H9 (cell line): ENCODE results near the gene ATP8A2. TPM values are rescaled to one million over a fixed set of nuclear protein-coding genes. Genes with fewer than 3 reads are reported as not detected.

ENCODE experiments used
- DNase-seq: peaks from one replicate; pipeline ENCODE4 v3.0.0-alpha.2; 2017
- H2AFZ ChIP-seq: one replicate; pipeline ENCODE4 v1.6.1; 2013; ENCODE audit warnings: mild to moderate bottlenecking, low read length, control low read depth, moderate library complexity
- H2AK5ac ChIP-seq: 2 replicates; pipeline ENCODE4 v1.6.1; 2013; ENCODE audit warnings: low read length, control low read depth, mixed read lengths; ENCODE audit not compliant: insufficient read length
- H2BK120ac ChIP-seq: one replicate; pipeline ENCODE4 v1.6.1; 2013; ENCODE audit warnings: low read depth, mild to moderate bottlenecking, low read length, control low read depth, inconsistent platforms; ENCODE audit not compliant: poor library complexity, severe bottlenecking
- H2BK12ac ChIP-seq: 2 replicates; pipeline ENCODE4 v1.6.1; 2013; ENCODE audit warnings: low read length, control low read depth, mixed read lengths, low read depth; ENCODE audit not compliant: insufficient read length
- H2BK15ac ChIP-seq: 2 replicates; pipeline ENCODE4 v1.6.1; 2013; ENCODE audit warnings: low read depth, low read length, control low read depth
- H2BK20ac ChIP-seq: one replicate; pipeline ENCODE4 v1.6.1; 2013; ENCODE audit warnings: low read depth, mild to moderate bottlenecking, low read length, control low read depth, inconsistent platforms; ENCODE audit not compliant: poor library complexity, severe bottlenecking
- H2BK5ac ChIP-seq: 2 replicates; pipeline ENCODE4 v1.6.1; 2013; ENCODE audit warnings: low read length, control low read depth, mixed read lengths; ENCODE audit not compliant: insufficient read length
- H3K14ac ChIP-seq: 2 replicates; pipeline ENCODE4 v1.6.1; 2013; ENCODE audit warnings: low read length, control low read depth; ENCODE audit not compliant: insufficient read depth
- H3K18ac ChIP-seq: 2 replicates; pipeline ENCODE4 v1.6.1; 2013; ENCODE audit warnings: low read depth, mild to moderate bottlenecking, mixed read lengths, low read length, control low read depth; ENCODE audit not compliant: insufficient read length
- H3K23ac ChIP-seq: 2 replicates; pipeline ENCODE4 v1.6.1; 2013; ENCODE audit warnings: low read length, control low read depth, mixed read lengths, low read depth; ENCODE audit not compliant: insufficient read length
- H3K23me2 ChIP-seq: 2 replicates; pipeline ENCODE4 v1.6.1; 2013; ENCODE audit warnings: low read depth, mild to moderate bottlenecking, mixed read lengths, low read length, control low read depth; ENCODE audit not compliant: insufficient read length, poor library complexity, severe bottlenecking
- H3K27ac ChIP-seq: 2 replicates; pipeline ENCODE4 v1.5.1; 2013; ENCODE audit warnings: low read length, control low read depth, mixed read lengths, low read depth; ENCODE audit not compliant: insufficient read length
- H3K27me3 ChIP-seq: 2 replicates; pipeline ENCODE4 v1.6.1; 2013; ENCODE audit warnings: low read length, control low read depth, inconsistent platforms; ENCODE audit not compliant: insufficient read depth
- H3K4ac ChIP-seq: 2 replicates; pipeline ENCODE4 v1.6.1; 2013; ENCODE audit warnings: low read depth, mild to moderate bottlenecking, control low read depth, inconsistent platforms, low read length, moderate library complexity
- H3K4me1 ChIP-seq: 2 replicates; pipeline ENCODE4 v1.6.1; 2013; ENCODE audit warnings: low read length, control low read depth, inconsistent platforms; ENCODE audit not compliant: insufficient read depth
- H3K4me2 ChIP-seq: 2 replicates; pipeline ENCODE4 v1.6.1; 2013; ENCODE audit warnings: low read length, control low read depth, mixed read lengths; ENCODE audit not compliant: insufficient read length, insufficient read depth
- H3K56ac ChIP-seq: 2 replicates; pipeline ENCODE4 v1.6.1; 2013; ENCODE audit warnings: low read depth, mild to moderate bottlenecking, mixed read lengths, low read length, control low read depth; ENCODE audit not compliant: insufficient read length
- H3K79me1 ChIP-seq: 2 replicates; pipeline ENCODE4 v1.6.1; 2013; ENCODE audit warnings: low read depth, mild to moderate bottlenecking, moderate library complexity, low read length, control low read depth, inconsistent platforms; ENCODE audit not compliant: insufficient read depth, poor library complexity, severe bottlenecking
- H3K79me2 ChIP-seq: 2 replicates; pipeline ENCODE4 v1.6.1; 2013; ENCODE audit warnings: low read length, control low read depth, inconsistent platforms; ENCODE audit not compliant: insufficient read depth
- H3K9ac ChIP-seq: 2 replicates; pipeline ENCODE4 v1.6.1; 2013; ENCODE audit warnings: low read length, control low read depth, mixed read lengths; ENCODE audit not compliant: insufficient read length; ENCODE audit errors: extremely low read depth
- H3K9me3 ChIP-seq: one replicate; pipeline ENCODE4 v1.6.1; 2013; ENCODE audit warnings: low read depth, low read length, inconsistent platforms; ENCODE audit not compliant: control insufficient read depth
- H3T11ph ChIP-seq: one replicate; pipeline ENCODE4 v1.6.1; 2013; ENCODE audit warnings: mild to moderate bottlenecking, low read length, control low read depth, inconsistent platforms
- H4K20me1 ChIP-seq: one replicate; pipeline ENCODE4 v1.6.1; 2013; ENCODE audit not compliant: control insufficient read depth, insufficient read length, insufficient read depth
- H4K5ac ChIP-seq: 2 replicates; pipeline ENCODE4 v1.6.1; 2013; ENCODE audit warnings: low read depth, mild to moderate bottlenecking, mixed read lengths, low read length, control low read depth; ENCODE audit not compliant: insufficient read length
- H4K8ac ChIP-seq: replicated peaks from 2 replicates; pipeline ENCODE4 v1.6.1; 2013; ENCODE audit warnings: low read length, control low read depth, mixed read lengths, low read depth; ENCODE audit not compliant: insufficient read length
- H4K91ac ChIP-seq: 2 replicates; pipeline ENCODE4 v1.6.1; 2013; ENCODE audit warnings: low read depth, mild to moderate bottlenecking, moderate library complexity, mixed read lengths, low read length, control low read depth; ENCODE audit not compliant: insufficient read length
- H3K27ac Mint-ChIP-seq, 3 experiments: 2 replicates in 2 of 3; 3 replicates in 1 of 3; pipeline ENCODE4 v1.8.0; 2020 to 2021; ENCODE audit warnings: mixed read lengths in 3 of 3, mild to moderate bottlenecking in 1 of 3, moderate library complexity in 1 of 3
- H3K27me3 Mint-ChIP-seq: 2 replicates; pipeline ENCODE4 v1.8.0; 2021; ENCODE audit warnings: low read depth, mild to moderate bottlenecking, moderate library complexity, mixed read lengths
- H3K36me3 Mint-ChIP-seq, 3 experiments: 2 replicates in 2 of 3; 3 replicates in 1 of 3; pipeline ENCODE4 v1.8.0; 2020 to 2021; ENCODE audit warnings: low read depth in 3 of 3, mixed read lengths in 3 of 3; ENCODE audit not compliant: insufficient read depth in 1 of 3
- H3K4me1 Mint-ChIP-seq, 2 experiments: 2 replicates each; pipeline ENCODE4 v1.8.0; 2020; ENCODE audit warnings: mixed read lengths in 2 of 2
- H3K4me3 Mint-ChIP-seq, 2 experiments: 2 replicates in 1 of 2; 3 replicates in 1 of 2; pipeline ENCODE4 v1.8.0; 2020 to 2021; ENCODE audit warnings: mild to moderate bottlenecking in 2 of 2, mixed read lengths in 2 of 2, moderate library complexity in 1 of 2
- H3K9me3 Mint-ChIP-seq, 2 experiments: 2 replicates in 1 of 2; 3 replicates in 1 of 2; pipeline ENCODE4 v1.8.0; 2020; ENCODE audit warnings: mild to moderate bottlenecking in 2 of 2, mixed read lengths in 2 of 2, moderate library complexity in 1 of 2
- CTCF ChIP-seq: fragments of 200-600 bp; sonication (generic); conservative IDR thresholded peaks from 3 replicates; pipeline ENCODE4 v1.8.0; 2021; ENCODE audit warnings: antibody characterized with exemption, mild to moderate bottlenecking
- WGBS: extraction: QIAGEN DNeasy Blood & Tissue Kit; methylation state at CpG from one replicate; pipeline ENCODE4 v1.1.7; 2013; ENCODE audit warnings: missing lambda C conversion rate, low lambda C conversion rate, mixed read lengths; ENCODE audit not compliant: insufficient read length; ENCODE audit errors: extremely low coverage; 5-methylcytosine and 5-hydroxymethylcytosine counted together
- total RNA-seq: library from RNA; stranded (reverse); gene quantifications from 2 replicates; pipeline ENCODE4 v1.2.1, GENCODE V29; 2021

The ATP8A2 gene
- total RNA-seq, 1 experiment from 2014 or later, result 18.2 TPM

GRCh38 chr13:25860265-25860664 lies 488.5 kb downstream of the ATP8A2 start:
- no peak overlapping the region for H3T11ph ChIP-seq
- Mint-ChIP-seq H3K9me3 (no peaks in the 10 kb centered on the region), H3K27ac (no peak overlapping the region), H3K4me3 (no peak overlapping the region), H3K27me3 (no peaks in the 10 kb centered on the region), H3K4me1 (peaks cover 0 to 3% of the 10 kb centered on the region in 2 experiments; a peak in 1 of 4 replicates), H3K36me3 (peaks cover 0 to 2% (median 0%) of the 10 kb centered on the region in 3 experiments; a peak in 3 of 7 replicates)
- no peak overlapping the region for H2AK5ac ChIP-seq
- H3K18ac ChIP-seq, result no peak overlapping the region
- no peak overlapping the region for H4K91ac ChIP-seq
- H3K79me1 ChIP-seq, result no peaks in the 10 kb centered on the region
- no CpG with 5 or more reads among the region's 1 CpG for WGBS
- H2AFZ ChIP-seq, result no peak overlapping the region
- DNase-seq, result no peak
- no peak overlapping the region for H2BK20ac ChIP-seq
- no peak overlapping the region for H3K4me2 ChIP-seq
- no peak overlapping the region for H2BK12ac ChIP-seq
- no peak overlapping the region for H3K56ac ChIP-seq
- H3K23me2 ChIP-seq, result no peaks in the 10 kb centered on the region
- H3K23ac ChIP-seq, result no peak overlapping the region
- no peak overlapping the region for H4K8ac ChIP-seq
- no peaks in the 10 kb centered on the region for H3K4me1 ChIP-seq
- no peaks in the 10 kb centered on the region for H3K9me3 ChIP-seq
- no peak overlapping the region for H4K5ac ChIP-seq
- no peaks in the 10 kb centered on the region for H3K27me3 ChIP-seq
- no peaks in the 10 kb centered on the region for H4K20me1 ChIP-seq
- H3K9ac ChIP-seq, result no peak overlapping the region
- H3K4ac ChIP-seq, result no peak overlapping the region
- H3K14ac ChIP-seq, result no peak overlapping the region
- no peak overlapping the region for H2BK5ac ChIP-seq
- no peak overlapping the region for H3K27ac ChIP-seq
- H3K79me2 ChIP-seq, result no peaks in the 10 kb centered on the region
- no peak overlapping the region for H2BK120ac ChIP-seq
- H2BK15ac ChIP-seq, result no peak overlapping the region
- no peak for TF ChIP-seq CTCF
